Mononuclear cell (primary cell): Measurements from ENCODE around the gene ATXN7L1. TPM values are rescaled to one million over a fixed set of nuclear protein-coding genes. Genes with fewer than 3 reads are reported as not detected.

ENCODE experiments used
- H3K27me3 ChIP-seq: 2 replicates; pipeline ENCODE4 v1.6.0; 2011; ENCODE audit warnings: low read length, control low read depth; ENCODE audit not compliant: insufficient read depth
- H3K4me1 ChIP-seq: 2 replicates; pipeline ENCODE4 v1.5.1; 2011; ENCODE audit warnings: mild to moderate bottlenecking, low read length, control low read depth; ENCODE audit not compliant: insufficient read depth
- H3K4me3 ChIP-seq: 2 replicates; pipeline ENCODE4 v1.5.1; 2011; ENCODE audit warnings: mild to moderate bottlenecking, low read length, moderate library complexity
- H3K9me3 ChIP-seq: 2 replicates; pipeline ENCODE4 v1.5.1; 2011; ENCODE audit warnings: low read depth, mild to moderate bottlenecking, control low read depth, low read length
- total RNA-seq: library from RNA; depleted of rRNA; stranded (reverse); fragments of >200 nt; gene quantifications from one replicate; pipeline ENCODE4 v1.2.3, GENCODE V29; 2012

Gene ATXN7L1
- total RNA-seq, 1 donor = 7.1 TPM

- Histone ChIP-seq H3K4me3 (no peak overlapping the region), H3K9me3 (no peaks in the 10 kb centered on the region), H3K27me3 (no peaks in the 10 kb centered on the region), H3K4me1 (no peaks in the 10 kb centered on the region)
Observed at GRCh38 chr7:105590793-105591192, 285.6 kb downstream of the ATXN7L1 start.

- no peaks in the 10 kb centered on the region for H3K9me3 ChIP-seq
- H3K4me1 ChIP-seq = no peaks in the 10 kb centered on the region
- H3K27me3 ChIP-seq = no peaks in the 10 kb centered on the region
- no peak overlapping the region for H3K4me3 ChIP-seq
Observed at GRCh38 chr7:105589356-105590077, 286.9 kb downstream of the ATXN7L1 start.

DNA sequence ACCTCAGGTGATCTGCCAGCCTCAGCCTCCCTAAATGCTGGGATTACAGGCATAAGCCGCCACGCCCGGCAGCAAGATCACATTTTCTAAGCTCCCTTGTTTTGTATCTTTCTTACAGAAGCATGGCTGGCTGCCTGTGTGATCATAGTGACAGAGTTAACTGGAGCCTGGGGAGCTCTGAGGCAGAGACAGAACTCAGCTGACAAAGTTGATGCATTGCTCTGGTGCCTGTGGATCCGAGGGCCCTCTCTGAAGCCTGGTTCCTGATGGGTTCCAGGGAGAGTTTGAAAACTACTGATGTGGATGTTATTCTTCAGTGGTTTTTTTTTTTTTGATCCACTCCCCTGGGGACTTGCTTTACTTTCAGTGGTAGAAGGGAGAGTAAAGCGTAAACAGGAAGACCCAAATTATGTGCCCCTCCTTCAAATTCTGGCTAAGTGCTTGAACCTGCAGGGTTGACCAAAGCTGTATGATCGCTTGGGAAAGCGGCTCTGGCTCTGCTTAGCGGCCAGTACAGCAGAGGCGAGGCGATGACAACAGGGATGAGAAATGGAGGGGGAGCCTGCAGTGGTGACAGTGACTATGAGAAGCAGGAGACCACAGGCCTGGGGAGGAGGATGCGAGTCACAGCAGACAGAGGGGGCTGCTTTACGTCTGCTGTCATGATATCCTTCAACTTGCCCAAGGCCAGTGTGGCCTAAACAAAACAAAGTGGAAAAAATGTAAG, 288.3 kb downstream of the ATXN7L1 start:
- Histone ChIP-seq H3K9me3 (no peaks in the 10 kb centered on the region), H3K27me3 (no peaks in the 10 kb centered on the region), H3K4me3 (no peak overlapping the region), H3K4me1 (no peaks in the 10 kb centered on the region)

DNA sequence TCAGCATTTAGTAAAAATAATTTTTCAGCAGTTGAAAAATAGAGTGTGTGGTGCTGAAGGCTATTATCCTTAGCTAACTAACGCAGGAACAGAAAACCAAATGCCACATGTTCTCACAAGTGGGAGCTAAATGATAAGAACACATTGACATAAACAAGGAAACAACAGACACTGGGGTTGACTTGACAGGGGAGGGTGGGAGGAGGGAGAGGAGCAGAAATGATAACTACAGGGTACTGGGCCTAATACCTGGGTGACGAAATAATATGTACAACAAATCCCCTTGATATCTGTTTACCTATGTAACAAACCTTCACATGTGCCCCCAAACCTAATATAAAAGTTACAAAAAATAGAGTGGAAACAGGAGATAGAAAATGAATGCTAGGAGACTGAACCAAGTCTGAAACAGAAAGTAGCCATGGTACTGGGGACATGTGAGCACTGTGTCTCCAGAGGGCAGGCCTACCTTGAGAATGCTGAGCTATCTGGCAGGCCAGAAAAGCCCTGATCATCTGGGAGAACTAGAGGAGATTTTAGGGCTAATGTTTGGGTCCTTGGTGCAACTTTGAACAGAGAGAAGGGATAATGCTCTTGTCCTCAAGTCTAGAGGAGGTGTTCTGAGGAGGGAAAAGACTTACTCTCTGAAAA, 290.4 kb downstream of the ATXN7L1 start:
- Histone ChIP-seq H3K4me3 (no peak overlapping the region), H3K27me3 (no peaks in the 10 kb centered on the region), H3K4me1 (peaks cover 6% of the 10 kb centered on the region), H3K9me3 (no peaks in the 10 kb centered on the region)

DNA sequence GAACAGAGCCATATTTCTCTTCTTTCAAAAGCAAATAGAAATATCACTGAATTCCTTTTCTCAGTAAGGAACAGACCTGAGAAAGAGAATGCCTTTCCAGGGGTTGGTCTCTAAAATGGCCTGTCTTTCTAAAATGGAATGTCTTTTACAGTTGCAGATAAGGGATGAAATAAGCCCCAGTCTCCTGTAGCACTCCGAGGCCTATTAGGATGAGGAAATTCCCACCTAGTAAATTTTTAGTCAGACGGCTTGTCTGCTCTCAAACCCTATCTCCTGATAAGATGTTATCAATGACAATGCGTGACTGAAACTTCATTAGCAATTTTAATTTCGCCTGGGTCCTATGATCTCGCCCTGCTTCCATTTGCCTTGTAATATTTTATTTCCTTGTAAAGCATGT, 292.2 kb downstream of the ATXN7L1 start:
- H3K9me3 ChIP-seq = no peaks in the 10 kb centered on the region
- peaks cover 7% of the 10 kb centered on the region for H3K4me1 ChIP-seq
- H3K4me3 ChIP-seq = no peak overlapping the region
- H3K27me3 ChIP-seq = no peaks in the 10 kb centered on the region

GRCh38 chr7:105583061-105583460, 293.3 kb downstream of the ATXN7L1 start:
- Histone ChIP-seq H3K9me3 (no peaks in the 10 kb centered on the region), H3K4me1 (peaks cover 7% of the 10 kb centered on the region), H3K27me3 (no peaks in the 10 kb centered on the region), H3K4me3 (no peak overlapping the region)

- peaks cover 7% of the 10 kb centered on the region for H3K4me1 ChIP-seq
- no peak within 1 kb of the TSS for H3K4me3 ChIP-seq
- no peaks in the 10 kb centered on the region for H3K27me3 ChIP-seq
- H3K9me3 ChIP-seq = no peaks in the 10 kb centered on the region
Observed at GRCh38 chr7:105581066-105581811, 295.2 kb downstream of the ATXN7L1 start, which contains the start of gene EFCAB10. TSS of gene EFCAB10 (minus strand) at chr7:105581493. CDS start at chr7:105581463, 30 bp downstream.

- Histone ChIP-seq H3K9me3 (no peaks in the 10 kb centered on the region), H3K27me3 (no peaks in the 10 kb centered on the region), H3K4me1 (peaks cover 7% of the 10 kb centered on the region), H3K4me3 (no peak overlapping the region)
Observed at GRCh38 chr7:105580022-105580740, 296.2 kb downstream of the ATXN7L1 start.

GRCh38 chr7:105578496-105578895, 297.9 kb downstream of the ATXN7L1 start:
- no peak overlapping the region for H3K4me3 ChIP-seq
- H3K4me1 ChIP-seq = peaks cover 7% of the 10 kb centered on the region
- H3K27me3 ChIP-seq = no peaks in the 10 kb centered on the region
- H3K9me3 ChIP-seq = no peaks in the 10 kb centered on the region

- peaks cover 7% of the 10 kb centered on the region for H3K4me1 ChIP-seq
- no peaks in the 10 kb centered on the region for H3K27me3 ChIP-seq
- H3K9me3 ChIP-seq = no peaks in the 10 kb centered on the region
- no peak overlapping the region for H3K4me3 ChIP-seq
Observed at GRCh38 chr7:105577251-105577650, 299.1 kb downstream of the ATXN7L1 start.

DNA sequence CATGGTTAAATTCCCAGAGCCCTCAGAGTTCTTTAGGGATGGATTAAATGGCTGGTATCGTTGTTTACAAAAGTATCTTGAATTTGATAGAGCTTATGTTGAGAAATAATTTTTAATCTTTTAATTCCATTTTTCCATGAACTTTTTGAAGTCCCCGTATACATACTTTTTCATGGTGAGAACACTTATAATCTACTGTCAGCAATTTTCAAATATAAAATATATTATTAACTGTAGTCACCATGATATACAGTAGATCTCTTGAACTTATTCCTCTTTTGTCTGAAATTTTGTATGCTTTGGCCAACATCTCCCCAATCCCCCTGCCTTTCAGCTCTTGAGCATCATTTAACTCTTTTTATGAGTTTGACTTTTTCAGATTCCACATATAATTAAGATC, 304.5 kb downstream of the ATXN7L1 start:
- no peaks in the 10 kb centered on the region for H3K4me1 ChIP-seq

GRCh38 chr7:105567821-105568220, 308.6 kb downstream of the ATXN7L1 start:
- H3K4me3 ChIP-seq = no peak overlapping the region
- no peaks in the 10 kb centered on the region for H3K9me3 ChIP-seq
- no peaks in the 10 kb centered on the region for H3K4me1 ChIP-seq
- H3K27me3 ChIP-seq = no peaks in the 10 kb centered on the region

More for the DNA sequence above, 304.5 kb downstream of the ATXN7L1 start:
- Histone ChIP-seq H3K9me3 (no peaks in the 10 kb centered on the region), H3K4me3 (no peak overlapping the region), H3K27me3 (no peaks in the 10 kb centered on the region)

DNA sequence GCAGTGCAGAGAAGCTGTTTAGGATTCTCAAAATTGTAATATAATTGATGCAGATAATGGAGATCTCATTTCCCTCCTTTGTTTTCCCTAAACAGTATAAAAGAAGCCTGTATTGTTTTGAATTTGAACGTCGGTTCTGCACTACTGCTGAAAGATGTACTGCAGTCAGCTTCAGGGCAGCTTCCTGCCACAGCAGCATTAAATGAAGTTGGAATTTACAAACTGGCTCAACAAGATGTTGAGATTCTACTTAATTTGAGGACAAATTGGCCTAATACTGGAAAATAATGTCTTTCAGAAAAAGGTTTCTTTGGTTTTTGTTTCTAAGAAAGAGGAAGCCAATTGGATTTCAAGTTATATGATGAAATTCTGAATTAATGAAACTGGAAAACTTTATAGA, 309.4 kb downstream of the ATXN7L1 start:
- Histone ChIP-seq H3K9me3 (no peaks in the 10 kb centered on the region), H3K4me1 (no peaks in the 10 kb centered on the region), H3K4me3 (no peak overlapping the region), H3K27me3 (no peaks in the 10 kb centered on the region)

GRCh38 chr7:105565190-105565589, 311.2 kb downstream of the ATXN7L1 start:
- H3K4me3 ChIP-seq = no peak overlapping the region
- H3K4me1 ChIP-seq = no peaks in the 10 kb centered on the region
- H3K27me3 ChIP-seq = no peaks in the 10 kb centered on the region
- no peaks in the 10 kb centered on the region for H3K9me3 ChIP-seq
